RWPE1 (cell line): ENCODE results near the gene TCTA.
A peak's percentile ranks its signal among the peaks of the same experiment; 100 is the strongest.

Experiments
- CTCF ChIA-PET: fragments of 350-600 bp; sonication (Branson Sonifier 250); formaldehyde crosslinking; extraction: SDS; loops from one replicate; lab custom pipeline; 2021; lab: Yijun Ruan, JAX
- POLR2A ChIA-PET: fragments of 400-600 bp; formaldehyde crosslinking; extraction: SDS; loops from one replicate; lab custom pipeline; 2020; ENCODE audit warnings: antibody characterized with exemption; ENCODE audit not compliant: low non-redundant PET; lab: Yijun Ruan, JAX
- DNase-seq: peaks from one replicate; pipeline ENCODE4 v3.0.0; 2012; ENCODE audit warnings: low spot score
- H3K27ac ChIP-seq: fragments of 450-650 bp; 2 replicates; pipeline ENCODE4 v1.5.1; 2017
- TF ChIP-seq, protein P1 (sequence below): fragments of 450-650 bp; conservative IDR thresholded peaks from 2 replicates; pipeline ENCODE4 v1.5.1; 2017; ENCODE audit warnings: low read depth, mild to moderate bottlenecking

Gene TCTA

DNA sequence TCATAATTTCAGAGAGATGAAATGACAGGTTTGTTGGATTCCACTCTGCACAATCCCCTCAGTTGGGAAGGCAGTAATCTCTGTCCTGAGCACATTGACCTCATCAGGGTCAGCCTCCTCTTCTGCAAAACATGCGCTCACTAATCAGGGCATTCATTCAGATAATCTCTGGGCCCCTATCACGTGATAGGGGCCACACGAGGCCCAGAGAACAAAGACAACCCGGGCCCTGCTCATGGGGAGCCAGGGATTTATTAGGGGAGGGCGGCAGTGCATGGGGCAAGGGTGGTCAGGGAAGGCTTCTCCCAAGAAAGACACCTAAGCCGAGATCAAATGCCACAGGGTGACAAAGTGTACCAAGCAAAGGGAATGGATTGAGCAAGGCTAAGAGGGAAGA, 1.1 kb downstream of the TCTA start:
- H3K27ac ChIP-seq = peak overlapping the region; percentile 96
- CTCF ChIA-PET = no interaction called here
- POLR2A ChIA-PET = no interaction called here
- TF ChIP-seq, protein P1, sequence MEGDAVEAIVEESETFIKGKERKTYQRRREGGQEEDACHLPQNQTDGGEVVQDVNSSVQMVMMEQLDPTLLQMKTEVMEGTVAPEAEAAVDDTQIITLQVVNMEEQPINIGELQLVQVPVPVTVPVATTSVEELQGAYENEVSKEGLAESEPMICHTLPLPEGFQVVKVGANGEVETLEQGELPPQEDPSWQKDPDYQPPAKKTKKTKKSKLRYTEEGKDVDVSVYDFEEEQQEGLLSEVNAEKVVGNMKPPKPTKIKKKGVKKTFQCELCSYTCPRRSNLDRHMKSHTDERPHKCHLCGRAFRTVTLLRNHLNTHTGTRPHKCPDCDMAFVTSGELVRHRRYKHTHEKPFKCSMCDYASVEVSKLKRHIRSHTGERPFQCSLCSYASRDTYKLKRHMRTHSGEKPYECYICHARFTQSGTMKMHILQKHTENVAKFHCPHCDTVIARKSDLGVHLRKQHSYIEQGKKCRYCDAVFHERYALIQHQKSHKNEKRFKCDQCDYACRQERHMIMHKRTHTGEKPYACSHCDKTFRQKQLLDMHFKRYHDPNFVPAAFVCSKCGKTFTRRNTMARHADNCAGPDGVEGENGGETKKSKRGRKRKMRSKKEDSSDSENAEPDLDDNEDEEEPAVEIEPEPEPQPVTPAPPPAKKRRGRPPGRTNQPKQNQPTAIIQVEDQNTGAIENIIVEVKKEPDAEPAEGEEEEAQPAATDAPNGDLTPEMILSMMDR = no peak
- no peak for DNase-seq

DNA sequence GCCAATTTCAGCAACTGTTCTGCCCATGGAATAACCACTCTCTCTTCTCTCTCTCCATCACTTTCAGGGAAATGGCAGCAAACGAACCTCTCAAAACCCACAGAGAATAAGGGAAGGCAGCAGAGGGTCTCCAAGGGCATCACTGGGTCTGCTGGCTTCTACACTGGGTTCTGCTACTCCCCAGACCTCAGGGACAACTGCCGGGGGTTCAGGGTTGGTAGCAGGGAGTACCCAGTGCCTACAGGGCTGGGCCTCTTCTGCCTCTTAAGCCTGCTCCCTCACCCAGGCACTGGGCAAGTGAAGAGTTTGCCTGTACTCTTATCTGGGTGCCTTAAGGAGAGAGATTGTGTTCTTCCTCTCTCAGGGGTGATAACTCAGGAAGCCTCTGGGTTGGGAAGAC, 2.5 kb downstream of the TCTA start:
- H3K27ac ChIP-seq = peak overlapping the region; percentile 96
- CTCF ChIA-PET = no interaction called here
- DNase-seq = no peak
- TF ChIP-seq, protein P1 = no peak
- POLR2A ChIA-PET = no interaction called here

DNA sequence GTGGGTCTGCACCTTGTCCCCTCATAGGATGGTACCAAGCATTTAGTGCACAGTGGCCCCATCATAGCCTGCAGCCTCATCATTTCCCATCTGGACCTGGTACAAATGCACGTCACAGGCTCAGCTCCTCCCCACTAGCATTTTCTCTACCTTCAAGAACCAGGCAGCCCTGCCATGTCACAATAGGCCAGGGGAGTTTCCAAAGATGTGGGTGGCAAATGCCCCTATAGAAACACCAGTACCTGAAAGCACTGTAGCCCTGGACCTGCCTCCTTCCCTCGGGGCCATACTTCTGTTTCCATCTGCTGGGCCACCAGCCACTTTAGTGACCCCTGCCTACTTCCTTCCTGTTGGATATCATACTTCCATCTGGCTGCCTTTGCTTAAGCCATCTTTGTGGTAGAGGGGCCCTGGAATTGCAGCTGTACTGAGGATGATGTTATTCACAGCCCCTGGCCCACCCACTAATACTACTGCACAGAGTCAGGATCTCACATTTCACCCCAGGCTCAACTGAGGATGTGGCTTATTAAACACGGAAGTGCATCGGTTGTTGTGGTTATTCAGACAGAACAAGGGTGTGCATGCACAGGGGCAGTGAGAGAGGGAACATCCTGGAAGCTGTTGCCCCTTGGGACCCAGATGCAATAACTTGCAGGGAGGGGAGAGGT, 3.8 kb downstream of the TCTA start:
- H3K27ac ChIP-seq = peak overlapping the region; percentile 96
- ChIA-PET POLR2A (no interaction called here), CTCF (no interaction called here)
- DNase-seq = no peak
- TF ChIP-seq, protein P1 = no peak

DNA sequence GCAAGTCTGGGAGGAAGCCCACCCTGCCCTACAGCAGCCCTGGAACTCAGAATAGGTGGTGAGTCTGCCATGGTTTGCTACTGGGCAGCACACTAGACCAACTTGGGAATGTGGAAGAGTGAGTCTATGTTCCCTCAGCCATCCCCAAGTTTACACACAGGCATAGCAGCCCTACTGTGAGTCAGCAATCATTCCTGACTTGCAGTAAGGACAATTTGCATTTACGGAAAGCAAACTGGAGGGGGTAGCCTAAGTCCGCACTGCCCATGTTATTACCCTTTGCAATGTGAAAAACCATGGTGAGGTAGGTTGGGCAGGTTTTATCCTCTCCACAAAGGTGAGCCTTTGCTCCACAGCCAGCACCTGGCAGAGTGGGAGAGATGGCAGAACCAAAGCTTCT, 4.6 kb downstream of the TCTA start:
- CTCF ChIA-PET = no interaction called here
- POLR2A ChIA-PET = no interaction called here
- peak overlapping the region; percentile 96 for H3K27ac ChIP-seq
- DNase-seq = no peak
- TF ChIP-seq, protein P1 = no peak

DNA sequence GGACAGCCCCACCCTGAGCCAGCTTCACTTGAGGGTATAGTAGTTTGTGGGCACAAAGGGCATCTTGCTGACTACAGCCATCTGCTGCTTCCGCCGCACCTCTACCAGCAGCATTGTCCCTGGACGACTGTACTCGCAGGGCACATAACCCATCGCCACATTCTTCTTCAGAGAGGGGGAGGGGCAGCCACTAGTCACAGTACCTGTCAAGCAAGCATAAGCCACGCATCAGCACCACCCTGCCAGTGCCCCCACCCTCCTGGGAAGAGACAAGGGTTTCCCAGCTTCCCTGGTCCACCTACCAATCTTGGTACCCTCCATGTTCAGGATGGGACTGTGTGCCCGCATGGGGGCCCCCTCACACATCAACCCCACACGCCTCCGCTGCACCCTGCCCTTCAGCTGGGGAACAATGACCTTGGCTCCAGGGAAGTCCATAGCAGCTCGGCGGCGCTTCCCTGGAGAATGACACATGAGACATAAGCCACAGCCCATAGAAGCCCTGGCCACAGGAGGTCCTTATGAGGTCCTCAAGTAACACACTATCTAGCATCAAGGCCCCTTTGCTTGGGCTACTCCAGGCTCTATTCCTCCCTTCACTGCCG, 5.4 kb downstream of the TCTA start:
- H3K27ac ChIP-seq = peak overlapping the region; percentile 96
- no peak for DNase-seq
- TF ChIP-seq, protein P1 = no peak
- ChIA-PET POLR2A (no interaction called here), CTCF (no interaction called here)

DNA sequence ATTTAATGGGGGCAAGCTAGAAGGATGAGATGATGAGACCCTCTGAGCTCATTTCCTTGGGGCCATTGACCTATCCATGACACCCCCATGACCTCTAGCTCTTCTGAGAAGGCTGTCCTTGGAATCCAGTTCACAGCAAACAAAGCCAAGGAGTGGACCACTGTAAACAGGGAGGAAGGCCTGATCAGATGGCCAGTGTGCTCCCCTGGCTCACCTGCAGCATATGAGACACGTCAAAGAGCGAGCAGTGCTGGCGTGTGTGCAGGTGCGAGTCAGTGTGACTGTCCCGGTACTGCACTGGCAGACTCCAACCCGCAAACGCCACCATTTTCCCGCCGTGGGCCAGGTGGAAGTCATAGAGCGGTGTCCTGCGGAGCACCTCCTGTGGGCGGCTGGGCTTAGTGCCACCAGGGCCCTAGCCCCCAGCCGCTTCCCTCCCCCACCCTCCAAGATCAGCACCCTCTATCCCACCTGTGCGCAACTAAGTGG, 9.7 kb downstream of the TCTA start:
- no peak for DNase-seq
- TF ChIP-seq, protein P1 = no peak
- ChIA-PET CTCF (no interaction called here), POLR2A (no interaction called here)
- peak overlapping the region; percentile 96 for H3K27ac ChIP-seq
